ENCODE measurements around the gene CTNNA1. TPM values are rescaled to one million over a fixed set of nuclear protein-coding genes. Genes with fewer than 3 reads are reported as not detected.
"Not testable (repeated sequence)": the region's sequence is repeated elsewhere in the genome, so short reads cannot be mapped to it uniquely, and the experiment has no call there.

CTNNA1 gene
- total RNA-seq, 1 donor from 2014 or later = 216 TPM

DNA sequence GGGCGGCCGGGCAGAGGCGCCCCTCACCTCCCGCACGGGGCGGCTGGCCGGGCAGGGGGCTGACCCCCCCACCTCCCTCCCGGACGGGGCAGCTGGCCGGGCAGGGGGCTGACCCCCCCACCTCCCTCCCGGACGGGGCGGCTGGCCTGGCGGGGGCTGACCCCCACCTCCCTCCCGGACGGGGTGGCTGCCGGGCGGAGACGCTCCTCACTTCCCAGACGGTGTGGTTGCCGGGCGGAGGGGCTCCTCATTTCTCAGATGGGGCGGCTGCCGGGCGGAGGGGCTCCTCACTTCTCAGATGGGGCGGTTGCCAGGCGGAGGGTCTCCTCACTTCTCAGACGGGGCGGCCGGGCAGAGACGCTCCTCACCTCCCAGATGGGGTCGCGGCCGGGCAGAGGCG lies 57.6 kb downstream of the CTNNA1 start:
- DNase-seq = not testable (repeated sequence)

GRCh38 chr5:138815529-138815928 lies 62.3 kb downstream of the CTNNA1 start:
- no peak for DNase-seq

DNA sequence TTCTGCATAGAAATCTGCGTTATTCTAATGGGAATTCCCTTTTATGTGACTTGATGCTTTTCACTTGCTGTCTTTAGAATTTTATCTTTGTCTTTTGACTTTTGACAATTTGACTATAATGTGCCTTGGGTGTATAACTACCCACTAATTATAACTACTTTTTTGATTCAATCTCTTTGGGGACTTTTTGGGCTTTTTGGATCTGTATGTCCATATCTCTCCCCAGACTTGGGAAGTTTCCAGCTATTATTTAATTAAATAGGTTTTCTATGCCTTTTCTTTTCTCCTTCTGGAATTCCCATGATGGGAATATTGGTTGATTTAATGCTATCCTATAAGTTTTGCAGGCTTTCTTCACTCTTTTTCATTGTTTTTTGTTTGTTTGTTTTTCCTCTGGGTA lies 64.0 kb downstream of the CTNNA1 start:
- no peak for DNase-seq

DNA sequence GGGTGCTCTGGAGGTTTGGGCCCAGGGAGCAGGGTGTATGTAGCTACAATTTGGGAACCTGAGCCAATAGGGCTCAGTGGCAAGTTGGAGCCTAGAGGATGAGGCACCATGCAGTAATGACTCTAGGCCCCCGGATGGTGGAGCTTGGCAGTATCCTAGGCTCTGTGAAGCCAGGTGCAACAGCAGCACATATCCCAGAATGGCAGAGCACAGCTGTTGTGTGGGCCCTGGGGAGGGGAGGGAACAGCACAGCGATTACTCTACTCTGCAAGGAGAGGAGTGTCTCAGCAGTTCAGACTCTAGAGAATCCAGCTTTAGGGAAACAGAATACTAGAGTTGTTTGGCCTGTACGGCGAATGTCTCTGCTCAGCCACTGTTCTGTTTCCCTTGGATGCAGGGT lies 65.9 kb downstream of the CTNNA1 start:
- peak; percentile 9 for DNase-seq

DNA sequence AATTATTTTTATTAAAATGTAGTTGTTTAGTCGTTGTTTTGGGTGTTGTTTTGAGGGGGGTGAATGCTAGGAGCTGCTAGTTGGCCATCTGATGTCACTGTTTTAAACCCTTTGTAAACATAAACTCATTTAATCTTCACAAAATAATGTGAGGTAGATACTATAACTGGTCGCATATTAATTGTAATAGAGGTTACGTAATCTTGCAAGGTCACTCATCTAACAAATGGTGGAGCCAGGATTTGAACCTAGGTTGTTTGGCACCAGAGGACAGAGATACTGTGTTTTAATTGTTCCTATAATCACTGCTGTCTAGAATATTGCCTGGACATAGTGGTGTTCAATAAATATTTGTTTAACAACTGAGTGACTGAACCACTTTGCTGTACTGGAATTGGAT lies 67.5 kb downstream of the CTNNA1 start:
- no peak for DNase-seq

DNA sequence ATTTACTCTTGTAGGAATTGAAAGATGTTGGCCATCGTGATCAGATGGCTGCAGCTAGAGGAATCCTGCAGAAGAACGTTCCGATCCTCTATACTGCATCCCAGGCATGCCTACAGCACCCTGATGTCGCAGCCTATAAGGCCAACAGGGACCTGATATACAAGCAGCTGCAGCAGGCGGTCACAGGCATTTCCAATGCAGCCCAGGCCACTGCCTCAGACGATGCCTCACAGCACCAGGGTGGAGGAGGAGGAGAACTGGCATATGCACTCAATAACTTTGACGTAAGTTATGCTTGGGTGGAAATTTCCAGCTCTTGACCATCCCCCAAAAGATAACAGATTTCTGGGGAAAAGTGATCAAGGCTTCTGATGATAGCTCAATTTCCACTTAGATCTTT lies 71.3 kb downstream of the CTNNA1 start:
- DNase-seq = no peak

DNA sequence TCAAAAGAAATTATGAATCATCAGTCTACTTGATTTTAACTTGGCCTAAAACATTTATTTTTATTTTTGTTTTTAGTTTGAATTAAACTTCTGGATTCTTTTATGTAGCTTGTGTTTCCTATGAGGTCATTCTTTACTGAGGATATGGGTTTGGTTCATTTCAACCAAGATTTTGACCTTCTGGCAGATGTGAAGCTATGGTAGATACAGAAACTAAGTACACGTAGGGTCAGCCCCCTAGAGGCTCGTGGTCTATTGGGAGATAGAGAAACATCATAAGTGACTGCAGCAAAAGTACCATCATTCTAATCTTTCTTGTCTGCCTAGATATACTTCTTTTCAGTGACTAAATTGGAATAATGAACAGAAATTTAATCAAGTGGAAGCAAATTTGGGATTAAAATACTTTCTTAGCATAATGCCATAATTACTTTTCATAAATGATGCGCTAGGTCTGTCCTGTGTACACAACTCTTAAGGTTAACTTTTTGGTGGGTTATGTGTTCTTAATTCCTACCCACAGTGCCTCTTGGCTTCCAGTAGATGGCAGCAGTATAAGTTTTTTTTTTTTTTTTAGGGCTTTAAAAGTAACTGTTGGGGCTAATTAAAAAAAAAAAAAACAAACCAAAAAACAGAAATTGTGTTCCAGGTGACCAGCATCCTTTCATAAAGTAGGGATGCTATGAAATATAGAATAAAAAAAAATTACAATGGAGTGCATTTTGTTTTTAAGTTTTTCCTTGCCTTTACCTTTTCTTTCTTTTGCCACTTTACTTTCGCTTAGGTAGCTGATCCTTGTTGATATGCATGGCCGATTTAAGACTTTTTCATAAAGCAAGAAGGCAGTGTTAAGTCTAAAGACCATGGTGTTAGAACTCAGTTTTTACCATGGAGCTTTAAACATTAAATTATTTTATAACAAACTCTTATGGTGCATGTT lies 72.0 kb downstream of the CTNNA1 start:
- no peak for DNase-seq

- no peak for DNase-seq
Observed at GRCh38 chr5:138828556-138828955, 75.3 kb downstream of the CTNNA1 start.

DNA sequence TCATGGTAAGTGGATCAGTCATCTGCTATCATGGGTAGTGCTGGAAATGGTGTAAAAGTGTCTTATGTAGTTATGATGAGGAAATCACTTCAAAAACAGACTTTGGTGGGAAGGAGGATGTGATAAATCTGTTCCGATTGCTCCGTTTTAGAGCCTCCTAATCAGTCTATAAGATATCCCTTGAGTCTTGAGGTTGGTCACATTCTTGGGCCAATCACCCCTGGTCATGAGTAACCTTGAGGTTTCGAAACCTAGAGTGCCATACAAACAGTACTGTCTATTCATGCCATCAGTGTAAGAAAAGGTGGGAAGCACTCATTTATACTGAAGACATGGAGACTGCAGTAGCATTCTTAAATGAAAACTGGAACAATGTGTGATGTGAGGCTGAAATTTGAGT lies 76.1 kb downstream of the CTNNA1 start:
- DNase-seq = no peak

- DNase-seq = no peak
Observed at GRCh38 chr5:138831703-138832102, 78.5 kb downstream of the CTNNA1 start.

DNA sequence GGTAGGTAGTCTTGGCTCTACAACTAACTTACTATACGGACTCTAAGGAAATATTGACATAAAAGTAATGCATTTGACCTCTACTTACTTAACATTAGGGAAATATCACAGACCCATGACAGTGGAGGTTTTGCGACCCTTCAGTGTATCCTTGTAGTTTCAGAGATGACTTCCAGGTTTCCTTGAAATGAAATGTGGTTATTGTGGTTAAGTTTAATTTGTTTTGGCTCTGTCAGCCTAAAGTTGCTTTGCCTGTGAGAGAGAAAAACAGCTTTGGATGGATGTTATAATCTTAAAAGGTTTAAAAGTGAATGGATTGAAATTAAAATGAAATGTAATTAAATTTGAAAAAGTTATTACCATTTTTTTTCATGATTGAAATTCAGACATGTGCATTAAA lies 79.0 kb downstream of the CTNNA1 start:
- DNase-seq = no peak

- DNase-seq = no peak
Observed at GRCh38 chr5:138833080-138833479, 79.9 kb downstream of the CTNNA1 start.

DNA sequence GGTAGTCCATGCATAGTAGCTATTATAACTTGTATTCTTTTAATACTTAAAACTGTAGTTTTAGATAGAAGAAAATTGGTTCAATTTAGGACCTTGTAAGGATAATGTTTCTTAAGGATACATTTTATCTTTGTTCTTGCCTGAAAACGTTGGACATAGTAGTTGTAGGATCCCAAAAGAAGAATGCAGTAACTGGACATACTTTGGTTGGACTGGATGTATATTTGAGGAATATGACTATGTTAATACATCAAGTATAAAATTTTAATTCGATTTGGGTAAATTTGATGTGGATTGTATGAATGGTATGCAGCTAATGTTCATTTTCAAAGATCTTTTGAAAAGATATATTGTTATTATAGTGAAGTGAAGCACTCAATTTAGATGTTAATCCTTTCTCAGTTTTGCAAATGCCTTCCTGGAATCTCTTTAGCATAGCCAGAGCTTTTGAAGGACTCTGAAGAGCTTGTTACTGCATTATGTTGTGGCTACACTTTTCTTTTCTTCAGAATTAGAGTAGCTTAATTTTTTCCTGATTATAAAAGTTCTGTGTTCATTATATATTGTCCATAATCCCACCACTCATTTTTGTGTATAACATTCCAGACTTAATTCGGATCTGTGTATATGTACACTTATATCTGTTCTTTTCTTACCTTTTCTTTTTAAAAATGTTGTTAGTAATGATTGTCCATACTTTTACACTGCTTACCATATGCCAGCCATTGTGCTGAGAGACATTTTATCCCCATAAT lies 80.7 kb downstream of the CTNNA1 start:
- no peak for DNase-seq

DNA sequence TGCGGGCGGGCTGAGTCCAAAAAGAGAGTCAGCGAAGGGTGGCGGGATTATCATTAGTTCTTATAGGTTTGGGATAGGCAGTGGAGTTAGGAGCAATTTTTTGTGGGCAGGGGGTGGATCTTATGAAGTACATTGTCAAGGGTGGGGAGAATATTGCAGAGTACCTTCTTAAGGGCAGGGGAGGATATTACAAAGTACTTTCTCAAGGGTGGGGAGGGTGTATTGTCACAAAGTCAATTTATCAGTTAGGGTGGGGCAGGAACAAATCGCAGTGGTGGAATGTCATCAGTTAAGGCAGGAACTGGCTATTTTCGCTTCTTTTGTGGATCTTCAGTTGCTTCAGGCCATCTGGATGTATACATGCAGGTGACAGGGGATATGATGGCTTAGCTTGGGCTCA lies 81.6 kb downstream of the CTNNA1 start:
- DNase-seq = not testable (repeated sequence)

GRCh38 chr5:138837160-138837559 lies 83.9 kb downstream of the CTNNA1 start:
- DNase-seq = no peak

- DNase-seq = no peak
Observed at GRCh38 chr5:138840103-138840502, 86.9 kb downstream of the CTNNA1 start.

DNA sequence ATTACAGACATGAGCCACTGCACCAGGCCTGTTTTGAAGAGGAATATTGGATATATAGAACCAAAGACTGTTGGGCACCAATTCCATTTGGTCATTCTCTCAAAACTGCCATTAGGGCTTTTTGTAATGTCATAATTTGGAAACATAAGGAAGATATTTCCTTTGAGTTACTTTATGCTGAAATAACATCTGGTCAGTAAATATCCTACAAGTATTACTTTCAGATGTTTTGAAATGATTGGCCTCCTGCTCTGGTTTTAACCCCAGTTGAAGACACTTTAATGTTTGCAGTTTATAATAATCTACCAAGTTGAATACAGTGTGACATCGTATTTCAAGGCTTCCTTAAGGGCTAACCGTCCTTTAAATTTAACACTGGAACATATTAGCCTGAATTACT lies 88.3 kb downstream of the CTNNA1 start:
- no peak for DNase-seq

GRCh38 chr5:138843316-138844124 lies 90.3 kb downstream of the CTNNA1 start:
- DNase-seq = no peak

GRCh38 chr5:138844125-138844461 lies 90.9 kb downstream of the CTNNA1 start:
- no peak for DNase-seq

DNA sequence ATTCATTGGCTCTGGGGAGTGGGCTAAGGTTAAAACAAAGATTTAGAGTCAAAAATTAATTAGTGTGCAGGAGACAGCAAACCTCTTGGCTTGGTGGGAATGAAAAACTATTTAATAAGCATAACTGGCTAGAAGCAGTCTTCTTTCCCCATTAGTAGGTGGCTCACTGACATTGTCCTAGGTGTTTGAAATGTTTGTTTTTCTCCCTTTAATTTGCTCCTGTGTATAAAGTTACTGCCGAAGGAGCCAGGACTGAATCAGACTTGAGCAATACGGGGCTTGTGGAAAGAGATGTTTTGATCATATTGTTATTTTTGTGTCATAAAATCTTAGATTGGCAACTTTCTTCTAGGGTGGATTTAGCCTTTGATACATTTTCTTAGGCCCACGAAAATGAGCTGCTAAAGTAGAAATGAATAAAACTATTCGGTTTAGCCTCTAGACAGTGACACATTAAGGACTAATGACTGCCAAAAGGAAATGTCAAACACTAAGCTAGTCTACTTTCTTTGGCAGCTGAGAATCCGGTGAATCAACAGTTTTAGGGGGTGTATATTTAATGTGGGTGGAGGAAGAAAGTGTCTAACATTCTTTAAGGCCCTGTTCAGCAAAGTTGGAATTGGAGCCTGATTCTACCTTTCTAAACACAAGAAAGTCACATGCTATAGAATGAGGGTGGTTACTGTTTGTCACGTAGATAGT lies 91.7 kb downstream of the CTNNA1 start:
- DNase-seq = no peak

- no peak for DNase-seq
Observed at GRCh38 chr5:138849439-138849838, 96.2 kb downstream of the CTNNA1 start.

- no peak for DNase-seq
Observed at GRCh38 chr5:138849882-138850281, 96.7 kb downstream of the CTNNA1 start.

Data from occipital lobe (tissue), 2 donors.